ENCODE results near the gene LMCD1.

- TF ChIP-seq, protein P1, sequence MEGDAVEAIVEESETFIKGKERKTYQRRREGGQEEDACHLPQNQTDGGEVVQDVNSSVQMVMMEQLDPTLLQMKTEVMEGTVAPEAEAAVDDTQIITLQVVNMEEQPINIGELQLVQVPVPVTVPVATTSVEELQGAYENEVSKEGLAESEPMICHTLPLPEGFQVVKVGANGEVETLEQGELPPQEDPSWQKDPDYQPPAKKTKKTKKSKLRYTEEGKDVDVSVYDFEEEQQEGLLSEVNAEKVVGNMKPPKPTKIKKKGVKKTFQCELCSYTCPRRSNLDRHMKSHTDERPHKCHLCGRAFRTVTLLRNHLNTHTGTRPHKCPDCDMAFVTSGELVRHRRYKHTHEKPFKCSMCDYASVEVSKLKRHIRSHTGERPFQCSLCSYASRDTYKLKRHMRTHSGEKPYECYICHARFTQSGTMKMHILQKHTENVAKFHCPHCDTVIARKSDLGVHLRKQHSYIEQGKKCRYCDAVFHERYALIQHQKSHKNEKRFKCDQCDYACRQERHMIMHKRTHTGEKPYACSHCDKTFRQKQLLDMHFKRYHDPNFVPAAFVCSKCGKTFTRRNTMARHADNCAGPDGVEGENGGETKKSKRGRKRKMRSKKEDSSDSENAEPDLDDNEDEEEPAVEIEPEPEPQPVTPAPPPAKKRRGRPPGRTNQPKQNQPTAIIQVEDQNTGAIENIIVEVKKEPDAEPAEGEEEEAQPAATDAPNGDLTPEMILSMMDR (IDR thresholded peaks at IDR 0.05; ENCODE audit: insufficient read depth, low read length) = no peak
- TF ChIP-seq GABPA (IDR thresholded peaks at IDR 0.05; ENCODE audit: low read depth) = no peak
- TF ChIP-seq, protein P2, sequence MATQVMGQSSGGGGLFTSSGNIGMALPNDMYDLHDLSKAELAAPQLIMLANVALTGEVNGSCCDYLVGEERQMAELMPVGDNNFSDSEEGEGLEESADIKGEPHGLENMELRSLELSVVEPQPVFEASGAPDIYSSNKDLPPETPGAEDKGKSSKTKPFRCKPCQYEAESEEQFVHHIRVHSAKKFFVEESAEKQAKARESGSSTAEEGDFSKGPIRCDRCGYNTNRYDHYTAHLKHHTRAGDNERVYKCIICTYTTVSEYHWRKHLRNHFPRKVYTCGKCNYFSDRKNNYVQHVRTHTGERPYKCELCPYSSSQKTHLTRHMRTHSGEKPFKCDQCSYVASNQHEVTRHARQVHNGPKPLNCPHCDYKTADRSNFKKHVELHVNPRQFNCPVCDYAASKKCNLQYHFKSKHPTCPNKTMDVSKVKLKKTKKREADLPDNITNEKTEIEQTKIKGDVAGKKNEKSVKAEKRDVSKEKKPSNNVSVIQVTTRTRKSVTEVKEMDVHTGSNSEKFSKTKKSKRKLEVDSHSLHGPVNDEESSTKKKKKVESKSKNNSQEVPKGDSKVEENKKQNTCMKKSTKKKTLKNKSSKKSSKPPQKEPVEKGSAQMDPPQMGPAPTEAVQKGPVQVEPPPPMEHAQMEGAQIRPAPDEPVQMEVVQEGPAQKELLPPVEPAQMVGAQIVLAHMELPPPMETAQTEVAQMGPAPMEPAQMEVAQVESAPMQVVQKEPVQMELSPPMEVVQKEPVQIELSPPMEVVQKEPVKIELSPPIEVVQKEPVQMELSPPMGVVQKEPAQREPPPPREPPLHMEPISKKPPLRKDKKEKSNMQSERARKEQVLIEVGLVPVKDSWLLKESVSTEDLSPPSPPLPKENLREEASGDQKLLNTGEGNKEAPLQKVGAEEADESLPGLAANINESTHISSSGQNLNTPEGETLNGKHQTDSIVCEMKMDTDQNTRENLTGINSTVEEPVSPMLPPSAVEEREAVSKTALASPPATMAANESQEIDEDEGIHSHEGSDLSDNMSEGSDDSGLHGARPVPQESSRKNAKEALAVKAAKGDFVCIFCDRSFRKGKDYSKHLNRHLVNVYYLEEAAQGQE (IDR thresholded peaks at IDR 0.05; ENCODE audit: insufficient replicate concordance, low read depth) = no peak
Measured at GRCh38 chr3:8560366-8561007, 58.9 kb downstream of the LMCD1 start.
